Upper lobe of right lung (tissue), 1 donor: Measurements from ENCODE around the gene CRYGD. TPM values are rescaled to one million over a fixed set of nuclear protein-coding genes. Genes with fewer than 3 reads are reported as not detected.

Experiments used
- ATAC-seq: fragments of 200-7000 bp; cut with Tn5 transposase; one replicate; pipeline ENCODE4 v1.9.1; 2020; ENCODE audit warnings: mild to moderate bottlenecking, moderate library complexity
- DNase-seq: peaks from one replicate; pipeline ENCODE4 v3.0.0-alpha.2; 2020
- H3K27ac ChIP-seq: fragments of 200-600 bp; one replicate; pipeline ENCODE4 v1.8.0; 2022
- H3K27me3 ChIP-seq: fragments of 200-600 bp; one replicate; pipeline ENCODE4 v1.8.0; 2022; ENCODE audit warnings: mild to moderate bottlenecking
- H3K36me3 ChIP-seq: fragments of 200-600 bp; one replicate; pipeline ENCODE4 v1.8.0; 2022
- H3K4me1 ChIP-seq: fragments of 200-600 bp; one replicate; pipeline ENCODE4 v1.8.0; 2022
- H3K4me3 ChIP-seq: fragments of 200-600 bp; one replicate; pipeline ENCODE4 v1.8.0; 2022; ENCODE audit warnings: mild to moderate bottlenecking
- H3K9me3 ChIP-seq: fragments of 200-600 bp; one replicate; pipeline ENCODE4 v1.8.0; 2022
- CTCF ChIP-seq: fragments of 200-600 bp; IDR thresholded peaks from one replicate; pipeline ENCODE4 v1.8.0; 2022; ENCODE audit warnings: antibody characterized with exemption
- intact Hi-C: fragments of 100-400 bp; cut with DNase I; formaldehyde crosslinking; loops from one replicate; pipeline ENCODE4 v1.11.0; 2022
- total RNA-seq: library from RNA; stranded (reverse); fragmentation: NEBNext Ultra II Directional; extraction: Animal tissue kit (Norgen Biotek cat#: 25700); gene quantifications from one replicate; pipeline ENCODE4 v1.2.1, GENCODE V29; 2021
- donor health status: DM: no; HTN: yes; CAD: no; lungs with severe emphysema.

CRYGD gene
- total RNA-seq, 1 donor from 2014 or later: not detected

DNA sequence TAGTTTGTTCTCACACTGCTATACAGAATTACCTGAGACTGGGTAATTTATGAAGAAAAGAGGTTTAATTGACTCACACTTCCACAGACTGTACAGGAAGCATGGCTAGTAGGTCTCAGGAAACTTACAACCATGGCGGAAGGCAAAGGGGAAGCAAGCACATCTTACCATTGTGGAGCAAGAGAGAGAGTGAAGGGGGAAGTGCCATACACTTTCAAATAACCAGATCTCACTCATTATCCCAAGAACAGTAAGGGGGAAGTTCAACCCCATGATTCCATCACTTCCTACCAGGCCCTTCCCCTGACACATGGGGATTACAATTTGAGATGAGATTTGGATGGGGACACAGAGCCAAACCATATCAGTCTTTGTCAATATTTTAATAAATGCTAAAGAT lies 26.6 kb upstream of the CRYGD start:
- ATAC-seq: peak; percentile 70
- Histone ChIP-seq H3K27ac (no peak overlapping the region), H3K9me3 (no peaks in the 10 kb centered on the region), H3K4me1 (no peaks in the 10 kb centered on the region), H3K4me3 (no peak overlapping the region), H3K36me3 (no peaks in the 10 kb centered on the region), H3K27me3 (no peaks in the 10 kb centered on the region)
- intact Hi-C loops: no loop called here
- no peak for DNase-seq
- TF ChIP-seq CTCF: no peak

DNA sequence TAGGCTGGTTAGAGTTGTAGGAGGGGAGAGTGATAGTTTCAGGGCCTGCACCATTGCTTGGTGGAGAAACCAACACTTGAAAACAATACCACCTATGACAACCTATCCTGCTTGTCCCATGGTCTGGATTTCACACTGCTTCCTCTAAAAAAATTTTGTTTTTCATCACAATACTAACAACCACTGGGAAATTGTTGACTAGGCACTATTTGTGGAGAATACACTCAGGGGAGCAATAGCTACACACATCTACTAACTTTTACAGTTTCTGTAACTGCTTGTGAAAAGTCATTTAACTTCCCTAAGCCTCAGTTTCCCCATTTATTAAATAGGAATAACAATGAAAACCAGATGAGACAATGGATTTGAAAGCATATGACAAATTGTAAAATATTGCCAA lies 25.8 kb upstream of the CRYGD start:
- ATAC-seq (no peak), DNase-seq (no peak)
- H3K27me3 ChIP-seq: no peaks in the 10 kb centered on the region
- H3K9me3 ChIP-seq: no peaks in the 10 kb centered on the region
- intact Hi-C loops: no loop called here
- H3K4me3 ChIP-seq: no peak overlapping the region
- no peaks in the 10 kb centered on the region for H3K4me1 ChIP-seq
- TF ChIP-seq CTCF: no peak
- no peak overlapping the region for H3K27ac ChIP-seq
- no peaks in the 10 kb centered on the region for H3K36me3 ChIP-seq

- DNase-seq (no peak), ATAC-seq (no peak)
- Histone ChIP-seq H3K36me3 (no peaks in the 10 kb centered on the region), H3K4me3 (no peak overlapping the region), H3K4me1 (no peaks in the 10 kb centered on the region), H3K9me3 (no peaks in the 10 kb centered on the region), H3K27me3 (no peaks in the 10 kb centered on the region), H3K27ac (no peak overlapping the region)
- no peak for TF ChIP-seq CTCF
- intact Hi-C loops: no loop called here
Observed at GRCh38 chr2:208148803-208149202, 24.5 kb upstream of the CRYGD start.

GRCh38 chr2:208147759-208148158 lies 23.4 kb upstream of the CRYGD start:
- intact Hi-C loops: no loop called here
- DNase-seq (no peak), ATAC-seq (no peak)
- H3K36me3 ChIP-seq: no peaks in the 10 kb centered on the region
- no peak overlapping the region for H3K27ac ChIP-seq
- H3K4me1 ChIP-seq: no peaks in the 10 kb centered on the region
- H3K27me3 ChIP-seq: no peaks in the 10 kb centered on the region
- no peak overlapping the region for H3K4me3 ChIP-seq
- no peaks in the 10 kb centered on the region for H3K9me3 ChIP-seq
- no peak for TF ChIP-seq CTCF

- ATAC-seq (no peak), DNase-seq (no peak)
- intact Hi-C loops: no loop called here
- no peak for TF ChIP-seq CTCF
- Histone ChIP-seq H3K4me3 (no peak overlapping the region), H3K36me3 (no peaks in the 10 kb centered on the region), H3K27ac (no peak overlapping the region), H3K9me3 (no peaks in the 10 kb centered on the region), H3K27me3 (no peaks in the 10 kb centered on the region), H3K4me1 (no peaks in the 10 kb centered on the region)
Observed at GRCh38 chr2:208147008-208147407, 22.7 kb upstream of the CRYGD start.

- H3K9me3 ChIP-seq: no peaks in the 10 kb centered on the region
- H3K4me1 ChIP-seq: no peaks in the 10 kb centered on the region
- no peak within 1 kb of the TSS for H3K4me3 ChIP-seq
- H3K27me3 ChIP-seq: no peaks in the 10 kb centered on the region
- no peak within 1 kb of the TSS for H3K27ac ChIP-seq
- DNase-seq (no peak), ATAC-seq (no peak)
- H3K36me3 ChIP-seq: no peaks in the 10 kb centered on the region
- intact Hi-C loops: no loop called here
- TF ChIP-seq CTCF: no peak
Observed at GRCh38 chr2:208146006-208146405, 21.7 kb upstream of the CRYGD start, which contains the start of gene CRYGB. TSS of gene CRYGB (minus strand) at chr2:208146158. CDS start at chr2:208146120, 38 bp downstream.
